ENCODE measurements around the gene UBE2E2. TPM values are rescaled to one million over a fixed set of nuclear protein-coding genes. Genes with fewer than 3 reads are reported as not detected.

Gene UBE2E2
- total RNA-seq, 1 donor from 2014 or later = 38.3 TPM

GRCh38 chr3:23235264-23235663 lies 32.1 kb downstream of the UBE2E2 start:
- DNase-seq (no peak), ATAC-seq (no peak)
- intact Hi-C loops (cut with micrococcal nuclease) = no loop called here

- DNase-seq = no peak
These were observed 33.8 kb downstream of the UBE2E2 start for GRCh38 chr3:23236890-23237289.

GRCh38 chr3:23238156-23238555 lies 35.0 kb downstream of the UBE2E2 start:
- ATAC-seq (no peak), DNase-seq (no peak)
- intact Hi-C loops (cut with micrococcal nuclease) = no loop called here

More at GRCh38 chr3:23236890-23237289, 33.8 kb downstream of the UBE2E2 start:
- no peak for ATAC-seq
- intact Hi-C loops (cut with micrococcal nuclease) = no loop called here

- no peak for ATAC-seq
- intact Hi-C loops (cut with micrococcal nuclease) = no loop called here
These were observed 35.5 kb downstream of the UBE2E2 start for GRCh38 chr3:23238578-23238977.

GRCh38 chr3:23239211-23240068 lies 36.3 kb downstream of the UBE2E2 start:
- intact Hi-C loops (cut with micrococcal nuclease) = no loop called here
- DNase-seq = no peak
- peak; percentile 37 for ATAC-seq

More at GRCh38 chr3:23238578-23238977, 35.5 kb downstream of the UBE2E2 start:
- DNase-seq = no peak

GRCh38 chr3:23240171-23240785 lies 37.2 kb downstream of the UBE2E2 start:
- ATAC-seq (no peak), DNase-seq (no peak)
- intact Hi-C loops (cut with micrococcal nuclease) = no loop called here

GRCh38 chr3:23241256-23241655 lies 38.1 kb downstream of the UBE2E2 start:
- DNase-seq (no peak), ATAC-seq (no peak)
- intact Hi-C loops (cut with micrococcal nuclease) = no loop called here

GRCh38 chr3:23242106-23242505 lies 39.0 kb downstream of the UBE2E2 start:
- ATAC-seq = no peak
- intact Hi-C loops (cut with micrococcal nuclease) = no loop called here

GRCh38 chr3:23244324-23245041 lies 41.4 kb downstream of the UBE2E2 start:
- intact Hi-C loops (cut with micrococcal nuclease) = no loop called here
- DNase-seq = no peak
- no peak for ATAC-seq

More at GRCh38 chr3:23242106-23242505, 39.0 kb downstream of the UBE2E2 start:
- DNase-seq = no peak

GRCh38 chr3:23246651-23247050 lies 43.5 kb downstream of the UBE2E2 start:
- DNase-seq (no peak), ATAC-seq (no peak)
- intact Hi-C loops (cut with micrococcal nuclease) = no loop called here

- intact Hi-C loops (cut with micrococcal nuclease) = no loop called here
- no peak for ATAC-seq
- no peak for DNase-seq
These were observed 45.5 kb downstream of the UBE2E2 start for GRCh38 chr3:23248594-23249131.

GRCh38 chr3:23249961-23250360 lies 46.8 kb downstream of the UBE2E2 start:
- no peak for DNase-seq
- intact Hi-C loops (cut with micrococcal nuclease) = loop anchor here (10.0 kb wide), 1 partner anchor 865 kb away; no protein-coding TSS in a partner anchor
- no peak for ATAC-seq

GRCh38 chr3:23252122-23252521 lies 49.0 kb downstream of the UBE2E2 start:
- ATAC-seq (no peak), DNase-seq (no peak)
- intact Hi-C loops (cut with micrococcal nuclease) = loop anchor here (10.0 kb wide), 1 partner anchor 863 kb away; no protein-coding TSS in a partner anchor

- intact Hi-C loops (cut with micrococcal nuclease) = loop anchor here (10.0 kb wide), 1 partner anchor 862 kb away; no protein-coding TSS in a partner anchor
- no peak for DNase-seq
- no peak for ATAC-seq
These were observed 50.1 kb downstream of the UBE2E2 start for GRCh38 chr3:23253214-23253613.

- DNase-seq (no peak), ATAC-seq (no peak)
- intact Hi-C loops (cut with micrococcal nuclease) = loop anchor here (10.0 kb wide), 1 partner anchor 861 kb away; no protein-coding TSS in a partner anchor
These were observed 51.2 kb downstream of the UBE2E2 start for GRCh38 chr3:23254282-23254681.

- DNase-seq (no peak), ATAC-seq (no peak)
- intact Hi-C loops (cut with micrococcal nuclease) = loop anchor here (10.0 kb wide), 1 partner anchor 860 kb away; no protein-coding TSS in a partner anchor
These were observed 51.7 kb downstream of the UBE2E2 start for GRCh38 chr3:23254835-23255234.

GRCh38 chr3:23256741-23257435 lies 53.8 kb downstream of the UBE2E2 start:
- DNase-seq (no peak), ATAC-seq (no peak)
- intact Hi-C loops (cut with micrococcal nuclease) = loop anchor here (10.0 kb wide), 1 partner anchor 858 kb away; no protein-coding TSS in a partner anchor

GRCh38 chr3:23258110-23258509 lies 55.0 kb downstream of the UBE2E2 start:
- intact Hi-C loops (cut with micrococcal nuclease) = loop anchor here (10.0 kb wide), 1 partner anchor 857 kb away; no protein-coding TSS in a partner anchor
- DNase-seq (no peak), ATAC-seq (no peak)
